Heart right ventricle (tissue), 16 donors: ENCODE data around the gene NFIC. TPM values are rescaled to one million over a fixed set of nuclear protein-coding genes. Genes with fewer than 3 reads are reported as not detected.

Experiments
- ATAC-seq, 8 donors: fragments of 200-7000 bp; cut with Tn5 transposase; one replicate each; pipeline ENCODE4 v1.9.1; 2020; ENCODE audit warnings: mild to moderate bottlenecking in 8 of 8, moderate library complexity in 8 of 8, moderate number of reproducible peaks in 1 of 8
- DNase-seq, 2 donors: peaks; one replicate each; pipeline ENCODE4 v3.0.0-alpha.2; 2020
- H3K27ac ChIP-seq, 10 donors: fragments of 200-600 bp; sonication (generic) in 2 of 10; one replicate each; pipeline versions ENCODE4 v1.5.0 to v1.8.0; 2020 to 2022; ENCODE audit warnings: mild to moderate bottlenecking in 3 of 10
- H3K27me3 ChIP-seq, 7 donors: fragments of 200-600 bp; one replicate each; pipeline ENCODE4 v1.8.0; 2021 to 2022; ENCODE audit warnings: mild to moderate bottlenecking in 2 of 7
- H3K36me3 ChIP-seq, 9 donors: fragments of 200-600 bp; sonication (generic) in 1 of 9; one replicate each; pipeline versions ENCODE4 v1.5.0 to v1.8.0; 2020 to 2022; ENCODE audit warnings: mild to moderate bottlenecking in 2 of 9
- H3K4me1 ChIP-seq, 9 donors: fragments of 200-600 bp; sonication (generic) in 1 of 9; one replicate each; pipeline versions ENCODE4 v1.5.0 to v1.8.0; 2020 to 2022; ENCODE audit warnings: mild to moderate bottlenecking in 4 of 9
- H3K4me3 ChIP-seq, 10 donors: fragments of 200-600 bp; sonication (generic) in 2 of 10; one replicate each; pipeline versions ENCODE4 v1.5.0 to v1.8.0; 2020 to 2022; ENCODE audit warnings: mild to moderate bottlenecking in 7 of 10, moderate library complexity in 2 of 10
- H3K9me3 ChIP-seq, 11 donors: fragments of 200-600 bp in 10 of 11; sonication (generic) in 2 of 11; one replicate each; pipeline versions ENCODE4 v1.5.0 to v1.8.0; 2013 to 2022; ENCODE audit warnings: mild to moderate bottlenecking in 2 of 11, control low read depth in 1 of 11, moderate library complexity in 1 of 11
- CTCF ChIP-seq, 9 donors: fragments of 200-600 bp; sonication (generic) in 2 of 9; IDR thresholded peaks; one replicate each; pipeline versions ENCODE4 v1.5.0 to v1.8.0; 2021 to 2022; ENCODE audit warnings: antibody characterized with exemption in 9 of 9, mild to moderate bottlenecking in 5 of 9, moderate library complexity in 1 of 9
- WGBS, 2 donors: extraction: QIAGEN DNeasy Blood & Tissue Kit; methylation state at CpG; one replicate each; pipeline ENCODE4 v1.1.7; 2013; ENCODE audit warnings: inconsistent platforms in 1 of 2; 5-methylcytosine and 5-hydroxymethylcytosine counted together
- intact Hi-C, 10 donors: fragments of 100-400 bp; cut with DNase I; formaldehyde crosslinking; loops; one replicate each; pipeline versions ENCODE4 v1.11.1 to v1.14.2; 2022
- polyA plus RNA-seq, 2 donors: library from polyadenylated mRNA; stranded (reverse); fragments of 200-250 nt; gene quantifications; one replicate each; pipeline ENCODE4 v1.2.3, GENCODE V29; 2013
- total RNA-seq, 10 donors: library from RNA; stranded (reverse); fragmentation: NEBNext Ultra II Directional in 3 of 10; extraction: Animal tissue kit (Norgen Biotek cat#: 25700) in 3 of 10; gene quantifications; one replicate each; pipeline versions ENCODE4 v1.2.1 to v1.2.4, GENCODE V29; 2021 to 2023
- donor health status: Arrhythmogenic right ventricular cardiomyopathy.
- donor health status: ischemic (EF 13 %, LVEDD 7.1; RV severe dilation, severe dysfunction).
- donor health status: healthy with polysubstance abuse.
- donor health status: DM: no; HTN: yes; CAD: no.
- donor health status: DM: no; HTN: no; CAD: no.
- donor health status: ischemic (EF 25% LVEDD 6.9; RV normal size, moderate dysfunction).
- donor health status: ischemic (EF 25% LVEDD 5.7; RV mildly dilated, moderate dysfunction).
- donor health status: healthy.
- donor health status: DM: yes; HTN: yes; CAD: no.
- donor health status: Ischemic cardiomyopathy.
- donor health status: ischemic (EF 35%, LVEDD 5.7; RV mildly dilated, moderate dysfunction).
- donor health status: nonischemic (EF 11% LVEDD 7.7; RV severe dilation, severe dysfunction).
- donor health status: DM: yes; HTN: yes; CAD: no.
- donor health status: PGD.
- donor health status: ischemic (EF 29% LVEDD 5.4; RV normal size, mild dysfunction).
- donor health status: nonischemic (EF 23%, LVEDD 6.1; RV moderate dilation, normal function).

NFIC gene
- total and polyA plus RNA-seq, 12 donors = 52.3 to 217 (median 157) TPM

GRCh38 chr19:3494559-3494958 lies 128.2 kb downstream of the NFIC start:
- Histone ChIP-seq H3K36me3 (peaks cover 0 to 78% (median 27%) of the 10 kb centered on the region in 9 donors), H3K4me1 (peaks cover 0 to 10% (median 6%) of the 10 kb centered on the region in 9 donors), H3K9me3 (no peaks in the 10 kb centered on the region), H3K27ac (no peak overlapping the region), H3K4me3 (no peak overlapping the region), H3K27me3 (no peaks in the 10 kb centered on the region)
- intact Hi-C loops = no loop called here
- ATAC-seq = no peak
- DNase-seq = no peak
- no peak for TF ChIP-seq CTCF (IDR thresholded peaks at IDR 0.05)
- 94 to 95% methylated on average over 18 of the region's 18 CpGs for WGBS, 2 donors

- no peaks in the 10 kb centered on the region for H3K27me3 ChIP-seq
- ATAC-seq = no peak
- H3K27ac ChIP-seq = no peak overlapping the region
- intact Hi-C loops = no loop called here
- no peak for DNase-seq
- H3K36me3 ChIP-seq = peaks cover 0 to 58% (median 27%) of the 10 kb centered on the region in 9 donors
- 96% methylated on average over 32 of the region's 32 CpGs for WGBS, 2 donors
- no peak for TF ChIP-seq CTCF (IDR thresholded peaks at IDR 0.05)
- H3K4me3 ChIP-seq = no peak overlapping the region
- H3K4me1 ChIP-seq = peaks cover 0 to 18% (median 12%) of the 10 kb centered on the region in 9 donors
- no peaks in the 10 kb centered on the region for H3K9me3 ChIP-seq
Measured at GRCh38 chr19:3496392-3497273, 130.2 kb downstream of the NFIC start.

GRCh38 chr19:3497757-3498520 lies 131.6 kb downstream of the NFIC start:
- Histone ChIP-seq H3K27me3 (no peaks in the 10 kb centered on the region), H3K36me3 (peaks cover 0 to 45% (median 23%) of the 10 kb centered on the region in 9 donors), H3K4me1 (peaks cover 0 to 18% (median 12%) of the 10 kb centered on the region in 9 donors), H3K9me3 (no peaks in the 10 kb centered on the region), H3K27ac (no peak overlapping the region), H3K4me3 (no peak overlapping the region)
- ATAC-seq = no peak
- TF ChIP-seq CTCF (IDR thresholded peaks at IDR 0.05) = no peak
- intact Hi-C loops = no loop called here
- 96 to 97% methylated on average over 5 of the region's 5 CpGs for WGBS, 2 donors
- DNase-seq = no peak

GRCh38 chr19:3499738-3500428 lies 133.5 kb downstream of the NFIC start:
- H3K27ac ChIP-seq = peak overlapping the region in 9 of 10 donors; percentile 91 to 99 (median 95)
- H3K4me3 ChIP-seq = peak overlapping the region; percentile 81 to 100 (median 91)
- 22 to 27% methylated on average over 18 of the region's 18 CpGs for WGBS, 2 donors
- no peaks in the 10 kb centered on the region for H3K27me3 ChIP-seq
- TF ChIP-seq CTCF (IDR thresholded peaks at IDR 0.05) = no peak
- intact Hi-C loops = loop anchor here in 1 of 10 donors (10.0 kb wide), 1 partner anchor 1565 kb away; no protein-coding TSS in a partner anchor
- peaks cover 0 to 18% (median 12%) of the 10 kb centered on the region in 9 donors for H3K4me1 ChIP-seq
- H3K9me3 ChIP-seq = no peaks in the 10 kb centered on the region
- H3K36me3 ChIP-seq = peaks cover 0 to 26% (median 17%) of the 10 kb centered on the region in 9 donors
- DNase-seq = no peak
- peak in 3 of 8 donors; percentile 5 to 24 (median 6) for ATAC-seq
